Islet of Langerhans (tissue), 1 donor: ENCODE data around the gene DNMT1.

Experiments
- FAIRE-seq: peaks from one replicate; lab custom pipeline; 2011; peaks lifted over from hg19 to GRCh38; lab: Jason Lieb, UNC

The DNMT1 gene

GRCh38 chr19:10092648-10093294, 102.0 kb downstream of the DNMT1 start:
- no peak for FAIRE-seq

GRCh38 chr19:10091895-10092641, 102.7 kb downstream of the DNMT1 start:
- FAIRE-seq: no peak

GRCh38 chr19:10091370-10091687, 103.4 kb downstream of the DNMT1 start:
- FAIRE-seq: no peak

- no peak for FAIRE-seq
Measured at GRCh38 chr19:10089801-10090375, 104.9 kb downstream of the DNMT1 start.

- no peak for FAIRE-seq
Measured at GRCh38 chr19:10088949-10089554, 105.7 kb downstream of the DNMT1 start.

- no peak for FAIRE-seq
Measured at GRCh38 chr19:10087296-10088061, 107.3 kb downstream of the DNMT1 start.

- no peak for FAIRE-seq
Measured at GRCh38 chr19:10086591-10087192, 108.1 kb downstream of the DNMT1 start.

GRCh38 chr19:10085641-10086590, 108.8 kb downstream of the DNMT1 start, which contains the start of gene SHFL:
TSS of gene SHFL (plus strand) at chr19:10086317. CDS start at chr19:10086428, 111 bp downstream.
- FAIRE-seq: no peak

GRCh38 chr19:10084803-10085202, 110.0 kb downstream of the DNMT1 start:
- no peak for FAIRE-seq

- no peak for FAIRE-seq
Measured at GRCh38 chr19:10083911-10084310, 110.8 kb downstream of the DNMT1 start.
